T-helper 9 cell (primary cell): Measurements from ENCODE around the gene PAH.
"Not testable (repeated sequence)": the region's sequence is repeated elsewhere in the genome, so short reads cannot be mapped to it uniquely, and the experiment has no call there.

Source experiments
- DNase-seq: peaks from one replicate; pipeline ENCODE4 v3.0.0-alpha.2; 2020

The PAH gene

DNA sequence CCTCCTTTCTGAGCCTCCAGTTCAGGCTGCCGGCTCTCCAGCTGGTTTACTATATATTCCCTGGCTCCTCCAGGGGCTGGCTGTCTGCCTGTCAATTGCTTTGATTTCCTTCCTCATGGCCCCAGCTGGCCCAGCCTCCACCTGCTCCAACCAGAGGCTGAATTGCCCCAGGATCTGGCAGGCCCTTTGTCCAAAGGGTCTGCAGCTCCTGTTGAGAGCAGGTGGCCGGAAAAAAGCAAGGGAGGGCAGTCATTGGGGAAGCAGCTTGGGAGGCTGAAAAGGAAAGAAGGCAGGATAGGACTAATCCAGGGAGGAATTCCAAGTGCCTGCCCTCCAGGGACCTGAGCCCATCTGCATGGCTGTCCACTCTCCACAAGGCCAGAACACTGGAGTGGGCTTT lies 25.3 kb downstream of the PAH start:
- DNase-seq, result no peak

DNA sequence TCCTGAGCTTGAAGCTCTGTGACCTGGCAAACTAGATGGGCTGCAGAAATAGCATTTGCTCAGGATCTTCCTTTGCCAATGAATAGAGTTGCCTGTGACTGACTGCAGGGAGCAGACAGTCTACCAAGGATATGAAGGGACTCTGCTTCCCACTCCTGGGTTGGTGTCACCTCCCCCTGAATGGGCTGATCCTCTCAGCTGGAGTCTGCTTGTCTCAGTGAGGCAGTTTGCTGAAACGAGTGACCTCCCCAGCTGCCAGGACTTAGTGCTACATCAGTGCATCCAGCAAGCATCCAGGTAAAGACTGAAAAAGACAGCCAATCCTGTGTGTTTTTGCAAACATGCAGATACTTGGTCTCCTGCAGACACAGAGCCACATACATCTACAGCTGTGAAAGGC lies 28.5 kb downstream of the PAH start:
- DNase-seq, result no peak

DNA sequence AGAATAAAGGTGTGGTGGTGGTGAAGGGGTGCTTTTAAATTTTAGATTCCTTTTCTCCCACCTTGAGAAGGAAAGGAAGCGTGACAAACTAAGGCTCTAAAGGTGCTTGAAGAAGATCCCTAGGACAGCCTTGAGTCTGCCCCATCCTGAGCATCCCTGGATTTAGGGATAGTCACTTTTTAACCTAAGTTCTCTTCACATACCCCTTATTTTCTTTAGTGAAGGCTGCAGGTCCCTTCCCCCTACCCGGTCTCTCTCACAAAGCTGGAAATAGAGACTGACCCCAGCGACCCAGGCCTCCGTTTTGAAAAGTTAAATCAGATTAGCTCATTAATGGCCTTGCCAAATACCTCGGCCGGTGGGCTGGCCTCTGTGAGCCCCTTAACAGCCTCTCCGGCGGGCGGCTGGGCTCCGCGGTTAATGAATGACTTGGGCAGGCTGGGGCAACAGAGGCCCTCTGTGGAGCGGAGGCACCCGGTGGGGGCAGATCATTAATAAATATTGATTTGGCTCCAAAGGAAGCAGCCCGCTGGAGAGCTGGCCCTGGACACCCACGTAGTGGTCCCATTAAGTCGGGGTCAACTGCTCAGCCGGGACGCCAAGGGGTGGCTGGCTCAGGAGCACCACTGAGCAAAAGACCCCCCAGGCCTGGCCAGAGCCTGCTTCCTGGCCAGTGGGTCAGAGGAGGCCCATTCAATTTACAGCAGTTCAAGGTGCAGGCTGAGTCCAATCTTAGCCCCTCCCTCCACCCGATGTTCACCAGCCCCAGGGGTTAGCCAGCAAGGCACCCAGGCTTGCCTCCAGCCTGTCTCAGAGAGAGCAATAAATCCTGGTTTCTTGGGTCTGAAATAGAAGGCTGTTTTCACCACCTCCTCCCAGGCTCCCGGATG lies 31.8 kb downstream of the PAH start:
- DNase-seq, result no peak

DNA sequence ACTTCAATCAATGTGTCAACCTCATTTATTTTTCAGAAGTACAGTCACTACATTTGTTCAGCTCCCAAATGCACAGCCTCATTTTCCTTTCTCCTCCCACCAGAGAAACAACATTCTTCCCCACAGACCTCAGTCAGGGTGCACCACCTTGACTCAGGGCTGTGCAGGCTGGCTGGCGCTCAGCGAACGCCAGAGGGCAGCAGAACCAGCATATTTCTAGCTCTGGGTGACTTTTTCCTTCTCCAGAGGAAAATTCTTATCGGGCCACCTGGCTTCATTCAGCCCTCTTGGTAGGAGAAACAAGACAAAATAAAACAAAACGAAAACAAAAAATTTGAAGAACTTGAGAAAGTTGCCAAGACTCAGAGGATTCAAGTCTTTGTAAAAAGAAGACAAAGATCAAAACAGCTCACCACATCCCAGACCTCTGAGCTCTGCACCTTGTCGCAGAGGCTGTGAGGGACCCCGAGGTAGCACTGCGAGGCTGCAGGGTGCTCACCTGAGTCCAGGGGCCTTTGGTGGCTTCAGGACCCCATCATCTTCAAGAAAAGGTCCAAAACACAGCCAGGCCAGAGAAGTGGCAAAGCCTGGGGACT lies 33.7 kb downstream of the PAH start:
- DNase-seq, result peak; percentile 14

DNA sequence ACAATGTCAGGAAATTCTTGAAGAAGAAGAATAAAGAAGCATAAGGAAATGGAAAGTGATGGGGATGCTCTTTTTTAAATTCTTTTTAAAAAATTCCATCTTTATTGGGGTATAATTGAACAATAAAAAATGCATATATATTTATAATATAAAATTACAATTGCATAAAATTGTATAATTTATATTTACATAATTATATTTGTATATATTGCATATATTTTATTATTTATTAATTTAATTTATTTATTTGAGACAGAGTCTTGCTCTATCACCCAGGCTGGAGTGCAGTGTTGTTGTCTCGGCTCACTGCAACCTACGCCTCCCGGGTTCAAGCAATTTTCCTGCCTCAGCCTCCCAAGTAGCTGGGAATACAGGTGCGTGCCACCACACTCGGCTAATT lies 36.3 kb downstream of the PAH start:
- DNase-seq, result no peak

DNA sequence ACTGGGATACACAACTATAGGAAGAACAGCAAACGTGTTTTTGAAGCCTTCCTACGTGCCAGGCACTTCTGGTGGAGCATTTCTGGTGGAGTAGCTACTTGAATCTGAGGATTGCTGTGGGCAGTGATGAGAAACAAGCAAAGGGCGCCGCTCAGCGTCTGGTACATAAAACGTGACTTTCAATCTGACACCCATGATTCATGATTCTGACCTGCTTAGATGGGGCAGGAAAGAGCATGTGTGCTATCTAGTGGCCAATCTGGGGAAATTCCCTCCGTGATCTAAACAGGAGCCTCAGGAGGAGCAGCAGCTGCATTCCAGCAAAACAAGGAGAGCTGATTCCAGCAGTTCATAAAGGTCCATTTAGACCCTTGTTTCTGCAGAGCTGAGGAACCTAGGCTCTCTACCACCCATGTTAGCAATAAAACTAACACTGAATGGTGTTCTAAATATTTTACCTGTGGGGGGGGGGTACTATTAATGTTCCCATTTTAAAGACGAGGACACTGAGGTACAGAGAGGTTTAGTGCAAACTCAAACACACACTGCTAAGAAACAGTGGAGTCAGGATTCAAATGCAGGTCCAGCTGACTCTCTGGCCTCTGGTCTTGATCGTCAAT lies 37.8 kb downstream of the PAH start:
- no peak for DNase-seq

DNA sequence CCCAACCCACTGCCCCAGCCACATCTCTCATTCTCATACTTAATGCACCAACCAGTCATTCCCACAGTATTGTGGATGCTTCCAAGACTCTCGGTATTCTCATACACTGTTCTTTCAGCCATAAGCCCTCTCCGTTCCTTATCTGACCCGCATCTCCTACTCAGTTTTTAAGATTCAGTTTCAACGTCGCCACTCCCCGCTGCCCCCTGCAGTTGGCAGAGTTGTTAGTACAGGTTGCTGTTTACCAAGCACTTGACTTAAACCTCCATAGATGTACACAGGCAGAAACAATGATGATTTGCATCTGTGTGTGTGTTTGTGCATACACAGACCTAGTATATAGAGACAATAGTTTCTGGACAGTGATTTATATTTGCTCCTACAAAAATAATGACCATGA lies 40.2 kb downstream of the PAH start:
- DNase-seq, result no peak

DNA sequence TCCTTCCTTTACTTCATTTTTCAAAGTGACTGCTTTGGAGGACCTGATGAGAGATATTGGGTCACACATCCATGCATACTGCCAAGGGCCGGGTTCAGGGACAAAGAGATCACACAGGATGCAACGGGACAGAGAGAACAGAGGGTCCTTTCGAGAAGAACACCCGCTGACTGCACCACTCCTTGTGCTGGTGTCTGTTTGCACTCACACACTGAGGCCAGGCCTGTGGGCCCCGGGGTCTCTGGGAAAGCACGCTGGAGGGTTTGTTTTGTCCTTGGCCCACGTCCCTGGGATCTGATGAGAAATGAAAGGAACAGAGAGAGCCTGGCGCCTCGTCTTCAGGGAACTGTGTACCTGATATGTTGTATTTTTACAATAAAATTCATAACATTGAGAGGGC lies 42.2 kb downstream of the PAH start:
- DNase-seq, result no peak

DNA sequence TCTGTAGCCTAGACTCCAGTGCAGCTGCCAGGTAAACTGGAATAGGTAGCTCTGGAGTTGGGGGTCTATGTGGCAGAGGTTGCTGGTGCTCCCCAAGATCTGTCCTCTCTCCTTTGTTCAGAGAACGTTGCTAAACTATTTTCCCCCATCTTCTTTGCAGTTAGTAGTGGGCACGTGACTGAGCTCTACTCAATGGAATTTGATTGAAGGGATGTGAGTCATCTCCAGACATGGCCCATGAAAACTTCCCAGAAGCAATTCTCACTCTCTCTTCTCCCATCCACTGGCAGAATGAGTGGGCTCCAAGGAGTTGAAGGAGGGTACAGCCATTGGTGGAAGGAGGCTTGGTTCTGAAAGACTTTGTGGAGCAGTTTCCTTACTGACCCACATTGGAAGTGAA lies 44.0 kb downstream of the PAH start:
- no peak for DNase-seq

DNA sequence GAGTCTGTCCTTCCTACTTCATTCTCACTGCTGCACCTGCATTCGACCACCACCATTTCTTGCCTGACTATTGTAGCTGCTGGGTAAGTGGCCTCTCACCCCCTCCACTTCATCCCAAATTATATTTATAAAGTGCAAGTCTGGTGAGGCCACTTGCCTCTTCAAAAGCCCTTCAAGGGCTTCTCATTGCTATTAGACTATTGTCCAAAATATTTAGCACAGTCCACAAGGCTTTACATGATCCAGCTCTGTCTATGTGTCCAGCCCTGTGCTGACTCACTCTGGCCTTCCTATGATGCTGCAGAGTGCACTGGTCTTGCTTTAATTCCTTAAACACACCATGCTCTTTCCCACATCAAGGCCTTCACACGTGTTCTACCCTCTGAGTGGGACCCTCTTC lies 46.0 kb downstream of the PAH start:
- no peak for DNase-seq

DNA sequence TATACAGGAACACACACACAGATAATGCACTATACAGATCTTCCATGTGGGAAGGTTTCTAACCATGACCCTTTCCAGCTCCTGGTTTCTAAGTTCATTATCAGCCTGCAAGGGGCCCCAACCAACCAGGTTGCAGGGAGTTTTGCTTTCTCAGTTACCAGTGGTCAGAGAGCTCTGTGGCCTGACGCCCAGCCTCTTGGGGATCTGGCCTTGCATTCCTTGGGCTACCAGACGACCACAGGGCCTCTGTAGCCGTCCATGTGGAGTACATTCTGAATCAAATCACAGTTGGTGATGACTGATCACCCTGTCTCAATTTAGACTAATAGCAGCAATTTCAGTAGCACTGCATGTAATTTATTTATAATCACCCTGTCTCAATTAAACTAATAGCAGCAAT lies 47.5 kb downstream of the PAH start:
- DNase-seq, result no peak

DNA sequence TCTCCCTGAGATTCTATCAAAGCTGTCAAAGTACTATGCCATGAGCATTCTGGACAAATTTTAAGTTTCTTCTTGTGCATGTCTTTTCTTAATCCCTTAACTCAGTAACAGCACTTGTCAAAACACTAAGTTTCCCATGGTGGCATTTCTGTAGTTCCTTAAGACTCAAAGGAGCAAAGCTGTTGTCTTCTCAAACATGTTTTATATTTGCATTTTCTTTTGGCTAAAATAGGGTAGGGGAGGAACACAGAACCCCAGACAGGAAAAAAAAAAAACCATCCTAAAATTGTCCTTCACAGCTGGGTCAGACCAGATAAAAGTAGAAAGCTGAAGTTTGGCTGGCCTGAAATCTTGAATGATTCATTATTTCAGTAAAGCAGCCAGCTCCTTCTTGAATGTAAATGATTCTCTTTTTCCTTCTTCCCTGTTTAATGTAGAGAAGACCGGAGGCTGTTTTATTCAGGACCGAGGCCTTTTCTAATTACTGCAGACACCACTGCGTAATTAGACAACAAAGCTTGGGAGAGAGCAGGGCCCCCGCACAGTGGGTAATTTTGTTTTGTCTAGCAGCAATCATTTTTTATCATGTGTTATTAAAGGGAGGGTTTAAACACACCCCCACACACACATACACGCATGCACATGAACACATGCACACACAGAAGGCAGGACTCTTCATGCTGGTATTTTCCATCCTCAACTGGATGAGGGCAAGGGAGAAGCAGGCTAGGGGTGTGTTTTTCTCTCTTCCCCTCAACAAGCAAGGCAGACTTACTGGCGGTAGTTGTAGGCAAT lies 51.0 kb downstream of the PAH start:
- no peak for DNase-seq

DNA sequence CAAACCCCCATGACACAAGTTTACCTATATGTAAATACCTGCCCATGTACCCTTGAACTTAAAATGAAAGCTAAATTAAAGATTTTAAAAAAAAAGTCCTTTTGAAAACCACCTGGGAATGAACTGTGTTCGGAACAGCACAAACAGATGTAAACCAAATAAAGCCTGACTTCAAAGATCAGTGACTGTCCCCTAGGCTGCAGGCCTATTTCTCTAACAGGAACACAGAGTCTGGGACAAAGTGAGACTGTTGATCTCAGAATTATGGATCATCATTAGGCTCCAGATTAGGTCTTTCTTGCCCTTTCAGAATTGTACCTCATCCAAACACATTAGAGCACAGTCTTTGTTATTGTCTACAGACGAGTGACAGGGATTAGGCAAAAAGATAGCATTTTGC lies 54.6 kb downstream of the PAH start:
- DNase-seq, result no peak

DNA sequence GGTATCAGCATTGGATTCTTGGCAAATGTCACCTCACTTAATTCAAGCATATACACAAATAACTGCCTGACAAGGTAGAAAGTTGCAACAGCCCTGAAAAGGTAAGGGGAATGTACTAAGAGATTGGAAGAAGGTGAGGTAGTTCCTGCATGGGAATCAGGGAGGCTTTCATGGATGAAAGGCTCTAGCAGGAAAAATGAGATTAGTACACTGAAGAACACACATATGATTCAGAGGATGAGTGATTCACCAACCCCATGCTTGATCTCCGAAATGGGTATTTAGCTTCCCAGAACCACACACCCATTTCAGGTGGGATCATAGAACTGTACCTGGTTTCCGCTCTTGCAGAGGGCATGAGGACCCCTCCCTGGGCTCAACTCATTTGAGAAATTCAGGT lies 65.8 kb downstream of the PAH start:
- no peak for DNase-seq

DNA sequence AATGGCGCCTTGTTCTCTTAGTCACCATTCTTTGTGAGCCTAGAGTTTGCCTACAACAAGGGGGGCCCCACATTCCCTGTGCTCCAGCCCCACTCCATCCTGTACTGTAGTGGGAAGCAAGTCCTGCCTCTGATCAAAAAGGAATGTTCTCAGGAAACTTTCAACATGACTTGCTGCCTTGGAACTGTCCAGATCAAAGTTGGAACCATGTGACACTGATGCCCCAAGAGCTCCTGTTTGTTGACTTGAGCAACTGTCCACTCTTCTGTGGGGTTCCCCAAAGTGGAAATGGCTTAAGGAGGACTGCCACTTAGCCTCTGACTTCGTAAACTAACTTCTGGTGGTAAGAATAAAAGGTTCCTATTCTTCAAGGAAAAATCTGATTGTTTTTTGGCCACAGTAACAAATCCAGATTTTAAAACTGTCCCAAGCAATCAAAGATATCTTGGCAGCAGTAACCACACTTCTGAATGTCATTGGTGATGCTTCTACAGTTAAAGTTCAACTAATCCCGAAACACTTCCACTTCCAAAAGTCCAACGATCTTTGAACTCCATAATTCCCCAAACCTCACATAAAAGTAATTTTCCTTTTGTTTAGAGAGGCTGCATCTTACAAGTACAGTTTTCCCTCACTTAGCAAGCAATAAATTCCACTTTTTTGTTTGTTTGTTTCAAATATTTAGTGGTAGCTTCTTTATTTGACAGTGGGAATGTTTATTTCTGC lies 67.2 kb downstream of the PAH start:
- DNase-seq, result no peak

DNA sequence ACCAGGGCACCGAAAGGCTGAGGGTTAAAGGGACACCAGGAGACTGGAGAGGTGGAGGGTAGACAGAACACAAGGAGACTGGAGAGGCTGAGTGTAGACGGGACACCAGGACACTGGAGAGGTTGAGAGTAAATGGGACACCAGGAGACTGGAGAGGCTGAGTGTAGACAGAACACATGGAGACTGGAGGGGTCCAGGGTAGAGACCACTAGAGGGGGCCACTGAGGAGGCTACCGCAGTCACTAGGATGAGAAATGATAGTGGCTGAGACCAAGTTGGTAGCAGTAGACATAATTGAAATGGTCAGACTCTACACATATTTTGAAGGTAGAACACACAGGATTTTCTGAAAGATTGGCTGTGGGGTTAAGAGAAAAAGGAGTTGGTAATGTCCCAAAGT lies 68.2 kb downstream of the PAH start:
- DNase-seq, result no peak

DNA sequence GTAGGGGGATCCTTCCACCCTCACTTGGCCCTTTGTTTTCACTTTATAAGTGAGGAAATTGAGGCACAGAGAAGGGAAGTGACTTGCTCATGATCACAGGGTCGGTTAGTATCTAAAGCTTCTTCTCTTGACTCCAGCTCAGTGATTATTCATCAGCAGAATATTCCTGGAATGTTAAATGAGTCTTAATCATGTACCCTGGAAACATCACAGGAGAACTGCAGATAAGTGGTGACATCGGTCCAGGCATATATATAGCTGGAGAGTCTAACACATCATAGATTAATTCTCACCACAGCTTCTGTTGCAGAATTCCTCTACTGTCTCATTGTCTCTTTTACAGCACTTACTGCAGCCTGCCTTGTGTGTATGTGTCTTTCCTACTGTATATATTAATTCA lies 69.9 kb downstream of the PAH start:
- DNase-seq, result no peak

DNA sequence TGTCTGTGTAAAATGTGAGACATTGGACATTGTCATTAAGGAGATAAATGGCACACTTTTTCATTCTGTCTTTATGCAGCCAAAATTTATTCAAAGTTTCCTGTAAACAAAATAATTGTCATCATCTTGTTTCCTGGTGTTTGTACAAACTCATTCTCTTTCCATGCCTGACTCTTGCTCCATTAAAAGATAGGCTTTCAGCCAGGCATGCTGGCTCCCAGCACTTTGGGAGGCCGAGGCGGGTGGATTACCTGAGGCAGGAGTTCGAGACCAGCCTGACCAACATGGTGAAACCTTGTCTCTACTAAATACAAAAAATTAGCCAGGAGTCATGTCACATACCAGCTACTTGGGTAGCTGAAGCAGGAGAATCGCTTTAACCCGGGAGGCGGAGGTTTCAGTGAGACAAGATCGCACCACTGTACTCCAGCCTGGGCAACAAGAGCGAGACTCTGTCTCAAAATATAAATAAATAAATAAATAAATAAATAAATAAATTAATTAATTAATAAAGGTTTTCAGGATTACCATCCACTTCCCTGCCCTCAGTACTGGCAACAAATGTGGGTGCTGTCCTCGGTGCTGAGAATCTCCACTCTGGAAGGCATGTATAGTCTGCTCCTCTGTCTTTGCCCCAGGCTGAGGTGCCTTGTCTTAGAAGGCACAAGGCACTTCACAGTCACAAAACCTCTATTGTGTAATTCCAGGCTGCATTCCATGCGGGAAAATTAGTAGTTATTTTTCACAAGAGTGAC lies 83.2 kb downstream of the PAH start:
- DNase-seq, result no peak

DNA sequence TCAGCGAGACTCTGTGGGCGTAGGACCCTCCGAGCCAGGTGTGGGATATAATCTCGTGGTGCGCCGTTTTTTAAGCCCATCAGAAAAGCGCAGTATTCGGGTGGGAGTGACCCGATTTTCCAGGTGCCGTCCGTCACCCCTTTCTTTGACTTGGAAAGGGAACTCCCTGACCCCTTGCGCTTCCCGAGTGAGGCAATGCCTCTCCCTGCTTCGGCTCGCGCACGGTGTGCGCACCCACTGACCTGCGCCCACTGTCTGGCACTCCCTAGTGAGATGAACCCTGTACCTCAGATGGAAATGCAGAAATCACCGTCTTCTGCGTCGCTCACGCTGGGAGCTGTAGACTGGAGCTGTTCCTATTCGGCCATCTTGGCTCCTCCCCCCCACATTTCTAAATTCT lies 84.2 kb downstream of the PAH start:
- not testable (repeated sequence) for DNase-seq

DNA sequence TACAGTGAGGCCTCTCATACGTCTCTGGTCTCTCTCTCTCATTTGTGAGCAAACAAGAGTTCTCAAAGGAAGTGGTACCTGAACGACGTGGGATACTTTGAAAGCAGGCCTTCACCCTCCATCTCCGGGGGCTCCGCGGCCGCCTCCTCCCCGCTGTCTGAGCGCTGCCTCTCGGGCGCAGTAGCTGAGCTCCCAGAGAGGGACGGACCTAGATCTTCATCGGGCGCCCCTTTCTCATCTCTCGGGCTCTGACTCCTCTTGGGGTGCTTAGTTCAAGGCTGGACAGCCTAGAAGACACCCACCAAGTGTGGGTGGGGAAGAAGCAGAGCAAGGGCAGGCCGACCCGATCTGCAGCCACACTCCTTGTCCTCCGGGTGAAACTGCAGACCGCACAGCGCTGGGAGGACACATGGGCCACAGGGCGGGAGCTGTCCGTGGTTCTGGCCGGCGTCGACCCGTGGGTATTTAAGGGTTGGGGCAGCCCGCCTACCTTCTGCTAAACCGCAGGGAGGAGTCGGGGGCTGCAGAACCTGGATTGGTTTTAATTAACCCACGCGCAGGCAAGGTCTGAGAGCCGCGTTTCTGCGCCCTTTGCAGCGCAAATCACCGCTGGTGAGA lies 92.7 kb downstream of the PAH start:
- DNase-seq, result no peak

DNA sequence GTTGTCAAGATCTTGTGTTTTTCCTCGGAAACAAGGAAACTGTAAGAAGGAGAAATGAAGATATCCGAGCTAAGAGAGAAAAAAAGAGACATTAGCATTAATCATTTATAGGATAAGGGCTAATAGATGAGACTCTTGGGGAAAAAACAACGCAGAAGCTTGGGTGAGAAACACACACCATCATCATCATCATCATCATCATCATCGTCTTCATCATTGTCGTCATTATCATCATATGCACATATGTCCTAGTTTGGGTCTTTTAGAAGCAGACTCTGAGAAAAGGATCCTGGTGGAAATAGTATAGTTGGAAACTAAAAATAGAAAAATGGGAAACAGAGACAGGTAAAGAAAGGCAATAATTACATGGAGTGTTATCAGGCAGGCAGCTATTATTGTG lies 95.9 kb downstream of the PAH start:
- no peak for DNase-seq
